Activated gamma-delta T cell treated with anti-CD3 and anti-CD28 coated beads, Interleukin-2, amount 50 U/mL, for 16 hours (primary cell): Measurements from ENCODE around the gene PAWR.

Source experiments
- DNase-seq: peaks from one replicate; pipeline ENCODE4 v3.0.0-alpha.2; 2020; ENCODE audit warnings: low read depth

The PAWR gene, protein sequence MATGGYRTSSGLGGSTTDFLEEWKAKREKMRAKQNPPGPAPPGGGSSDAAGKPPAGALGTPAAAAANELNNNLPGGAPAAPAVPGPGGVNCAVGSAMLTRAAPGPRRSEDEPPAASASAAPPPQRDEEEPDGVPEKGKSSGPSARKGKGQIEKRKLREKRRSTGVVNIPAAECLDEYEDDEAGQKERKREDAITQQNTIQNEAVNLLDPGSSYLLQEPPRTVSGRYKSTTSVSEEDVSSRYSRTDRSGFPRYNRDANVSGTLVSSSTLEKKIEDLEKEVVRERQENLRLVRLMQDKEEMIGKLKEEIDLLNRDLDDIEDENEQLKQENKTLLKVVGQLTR

GRCh38 chr12:79690638-79691510, at the start of gene PAWR:
Gene PAWR, minus strand, starts transcription at chr12:79690964. Its CDS starts 720 bp downstream, at chr12:79690244.
- peak; percentile 3 for DNase-seq

- DNase-seq, result peak; percentile 10
Measured at GRCh38 chr12:79737875-79738718, 47.3 kb upstream of the PAWR start.

DNA sequence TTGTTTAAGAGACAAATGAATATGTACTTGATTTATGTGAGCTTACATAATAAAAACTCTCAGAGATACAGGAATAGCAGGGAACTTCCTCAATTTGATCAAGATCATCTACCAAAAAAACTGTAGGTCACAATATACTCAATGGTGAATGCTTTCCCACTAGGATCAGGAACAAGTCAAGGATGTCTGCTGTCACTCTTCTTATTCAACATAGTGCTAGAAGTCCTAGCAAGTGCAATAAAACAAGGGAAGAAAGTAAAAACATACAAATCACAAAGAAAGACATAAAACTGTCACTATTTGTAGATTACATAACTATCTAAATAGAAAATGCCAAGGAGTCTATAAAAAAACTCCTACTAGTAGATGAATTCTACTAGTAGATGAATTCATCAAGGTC, 41.9 kb upstream of the PAWR start:
- DNase-seq, result no peak

- DNase-seq, result no peak
Measured at GRCh38 chr12:79725987-79726386, 35.2 kb upstream of the PAWR start.

DNA sequence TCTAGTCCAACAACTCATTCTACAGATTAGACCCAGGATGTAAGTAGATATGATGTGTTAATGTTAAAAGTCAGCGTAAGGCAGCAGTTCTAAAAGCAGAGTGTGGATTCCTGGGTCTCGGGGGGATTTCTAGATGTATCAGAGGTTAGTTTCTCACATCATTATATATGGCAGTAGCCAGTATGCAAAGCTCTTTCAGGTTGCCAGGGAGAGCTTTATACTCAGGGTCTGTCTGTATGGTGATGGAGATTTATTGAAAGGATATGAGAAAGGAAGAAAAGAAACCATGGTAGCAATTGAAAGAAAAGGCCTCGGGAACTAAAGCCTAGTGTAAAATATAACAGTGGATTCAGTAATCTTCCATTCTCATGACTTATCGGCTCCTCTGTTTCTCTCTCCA, 26.2 kb upstream of the PAWR start:
- no peak for DNase-seq

DNA sequence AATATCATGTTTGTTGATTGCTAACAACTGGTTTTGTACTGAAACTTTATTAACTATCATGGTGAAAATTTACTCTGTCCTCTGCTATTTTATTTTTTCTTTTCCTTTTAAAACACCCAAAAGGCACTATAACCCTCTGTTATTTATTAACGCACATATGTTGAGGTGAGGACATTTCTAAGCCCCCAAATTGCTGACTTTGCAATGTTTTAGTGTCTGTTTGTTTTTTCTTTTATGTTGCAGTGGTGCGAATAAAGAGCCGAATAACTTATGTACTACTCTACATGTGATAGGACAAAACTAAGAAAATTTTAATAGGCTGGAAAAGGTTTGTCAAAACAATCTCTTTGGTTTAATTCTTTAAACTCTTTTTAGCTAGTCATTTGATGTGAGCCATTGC, 24.5 kb upstream of the PAWR start:
- no peak for DNase-seq

GRCh38 chr12:79710707-79711483, 20.1 kb upstream of the PAWR start:
- no peak for DNase-seq

- no peak for DNase-seq
Measured at GRCh38 chr12:79707830-79708229, 17.1 kb upstream of the PAWR start.

GRCh38 chr12:79706676-79707075, 15.9 kb upstream of the PAWR start:
- no peak for DNase-seq

GRCh38 chr12:79706156-79706555, 15.4 kb upstream of the PAWR start:
- no peak for DNase-seq

DNA sequence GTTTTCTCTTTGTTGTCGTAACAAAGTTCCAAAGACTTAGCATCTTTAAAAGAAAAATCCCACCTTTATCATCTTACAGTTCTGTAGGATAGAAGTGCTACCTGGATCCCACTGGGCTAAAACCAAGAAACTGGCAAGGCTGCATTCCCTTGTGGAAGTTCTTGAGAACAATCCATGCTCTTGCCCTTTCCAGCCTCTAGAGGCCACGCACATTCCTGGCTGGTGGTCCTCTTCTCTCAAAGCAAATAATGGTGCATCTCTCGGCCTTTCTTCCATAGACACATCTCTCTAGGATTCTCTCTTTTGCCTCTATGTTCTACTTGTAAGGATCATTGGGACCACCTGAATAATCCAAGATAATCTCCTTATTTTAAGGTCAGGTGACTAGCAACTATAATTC, 8.2 kb upstream of the PAWR start:
- DNase-seq, result no peak

DNA sequence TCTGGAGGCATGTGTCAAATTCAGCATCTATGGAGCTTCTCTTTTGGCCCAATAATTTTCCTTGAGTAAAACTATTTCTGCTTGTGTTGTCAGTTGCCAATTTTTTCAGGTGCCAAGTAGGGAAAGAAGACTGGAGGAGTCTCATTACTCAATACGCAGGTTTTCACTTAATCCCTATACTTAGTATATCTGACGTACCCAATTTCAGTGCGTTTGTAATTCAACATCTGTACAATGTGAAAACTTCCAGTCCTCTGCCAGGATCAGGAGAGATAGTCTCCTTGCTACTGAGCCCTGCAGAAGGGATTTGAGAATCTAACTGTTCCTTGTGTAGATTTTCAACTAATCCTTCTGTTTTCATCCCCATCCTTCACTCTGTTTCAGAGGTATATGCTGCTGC, 5.7 kb upstream of the PAWR start:
- no peak for DNase-seq

DNA sequence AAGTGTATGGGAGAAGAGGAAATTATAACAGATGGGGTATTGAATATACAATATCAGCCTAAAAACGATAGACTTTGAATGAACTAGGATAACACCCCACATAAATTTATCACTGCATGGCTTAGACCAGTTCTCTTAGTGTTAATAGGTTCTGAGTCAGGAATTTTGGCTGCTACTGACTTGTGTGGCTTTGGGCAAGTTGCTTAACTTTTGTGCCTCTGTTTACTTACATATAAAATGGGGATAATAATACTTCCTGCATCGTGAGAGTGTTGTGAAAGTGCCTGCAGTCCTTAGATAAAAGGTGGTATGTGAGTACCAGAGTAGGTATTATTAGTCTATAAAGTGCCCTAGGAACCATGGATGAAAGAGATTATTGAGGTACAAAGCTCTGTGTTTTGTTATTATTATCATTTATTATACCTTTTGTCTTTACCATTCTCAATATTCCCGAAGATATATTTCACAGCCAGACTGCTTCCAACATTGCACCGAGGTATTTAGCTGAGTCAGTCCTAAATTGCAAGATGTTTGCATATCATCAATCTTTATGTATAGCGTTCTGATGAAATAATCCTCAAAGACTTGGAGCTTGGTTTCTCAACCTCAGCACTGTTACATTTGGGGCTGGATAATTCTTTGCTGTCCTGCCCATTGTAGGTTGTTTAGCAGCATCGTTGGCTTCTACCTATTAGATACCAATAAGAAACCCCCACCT, 2.3 kb upstream of the PAWR start:
- DNase-seq, result no peak

DNA sequence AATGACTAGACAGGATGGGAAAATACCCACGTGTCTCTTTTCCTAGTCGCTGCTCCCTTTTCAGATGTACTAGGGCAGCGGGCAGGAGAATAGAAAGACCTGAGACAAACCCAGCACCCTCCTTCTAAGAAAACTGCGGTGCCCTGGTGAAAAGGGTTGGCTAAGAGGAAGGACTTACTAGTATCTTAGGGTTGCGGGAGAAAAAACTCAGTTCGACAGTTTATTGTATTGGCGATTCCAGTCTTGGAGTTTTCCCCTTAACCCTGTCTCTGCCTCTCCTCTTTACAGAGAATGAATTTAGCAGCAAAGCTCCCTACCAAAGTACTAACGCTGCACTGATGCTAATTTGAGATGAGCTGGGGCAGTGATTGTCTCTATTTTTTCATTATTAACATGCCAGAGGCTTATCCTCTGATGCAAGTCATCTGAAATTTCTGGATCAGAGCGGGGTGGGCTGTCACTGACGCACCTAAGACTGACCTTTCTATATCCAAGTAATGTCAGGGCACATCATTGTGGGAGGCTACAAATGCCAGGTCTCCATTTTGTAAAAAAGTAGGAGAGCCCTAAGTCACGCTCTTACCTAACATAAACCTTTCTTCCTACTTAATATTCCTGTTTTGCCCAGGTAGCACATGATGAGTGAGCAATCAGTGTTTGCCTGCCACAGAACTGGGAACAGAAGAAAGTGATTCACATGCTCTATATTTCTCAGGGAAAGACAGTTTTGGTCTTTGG, 916 bp upstream of the PAWR start:
- DNase-seq, result no peak

DNA sequence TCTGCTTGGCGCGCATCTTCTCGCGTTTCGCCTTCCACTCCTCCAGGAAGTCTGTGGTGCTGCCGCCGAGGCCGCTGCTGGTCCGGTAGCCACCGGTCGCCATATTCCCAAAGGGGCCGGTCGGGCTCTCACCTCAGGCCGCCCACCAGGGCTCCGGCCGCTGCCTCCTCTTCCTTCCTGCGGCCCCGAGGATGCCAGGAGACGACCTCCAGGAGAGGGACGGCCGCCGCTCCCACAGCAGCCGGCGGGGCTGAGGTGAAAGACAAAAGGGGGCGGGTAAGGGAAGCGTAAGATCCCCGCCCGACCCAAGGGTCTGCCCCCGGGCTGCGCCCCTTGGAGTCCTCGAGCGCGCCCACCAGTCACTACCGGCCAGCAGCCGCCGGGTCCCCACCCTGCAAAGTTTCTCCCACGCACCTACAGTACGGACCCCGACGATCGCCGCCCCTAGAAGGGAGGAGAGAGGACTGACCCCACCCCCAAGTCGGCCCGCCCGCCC, 574 bp downstream of the PAWR start:
- no peak for DNase-seq

DNA sequence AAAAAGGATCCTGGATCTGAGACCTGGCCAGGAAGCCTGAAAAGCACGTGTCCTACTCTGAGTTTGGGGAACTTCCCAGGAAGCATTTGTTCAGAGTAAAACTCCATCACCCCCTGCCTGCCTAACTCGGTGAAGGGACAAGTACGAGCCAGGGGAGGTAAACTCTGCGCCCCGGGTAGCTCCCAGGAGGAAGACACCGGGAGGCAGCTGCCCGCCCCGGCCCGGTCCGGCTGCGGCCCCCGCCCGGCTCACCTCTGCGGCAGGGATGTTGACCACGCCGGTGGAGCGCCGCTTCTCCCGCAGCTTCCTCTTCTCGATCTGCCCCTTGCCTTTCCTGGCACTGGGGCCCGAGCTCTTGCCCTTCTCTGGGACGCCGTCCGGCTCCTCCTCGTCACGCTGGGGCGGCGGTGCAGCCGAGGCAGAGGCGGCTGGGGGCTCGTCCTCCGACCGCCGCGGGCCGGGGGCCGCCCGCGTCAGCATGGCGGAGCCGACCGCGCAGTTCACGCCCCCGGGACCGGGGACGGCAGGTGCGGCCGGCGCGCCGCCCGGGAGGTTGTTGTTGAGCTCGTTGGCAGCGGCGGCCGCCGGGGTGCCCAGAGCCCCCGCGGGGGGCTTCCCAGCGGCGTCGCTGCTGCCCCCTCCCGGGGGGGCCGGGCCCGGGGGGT, 1.2 kb downstream of the PAWR start:
- no peak for DNase-seq

- DNase-seq, result no peak
Measured at GRCh38 chr12:79689061-79689476, 1.7 kb downstream of the PAWR start.

GRCh38 chr12:79688376-79689060, 2.2 kb downstream of the PAWR start:
- no peak for DNase-seq

DNA sequence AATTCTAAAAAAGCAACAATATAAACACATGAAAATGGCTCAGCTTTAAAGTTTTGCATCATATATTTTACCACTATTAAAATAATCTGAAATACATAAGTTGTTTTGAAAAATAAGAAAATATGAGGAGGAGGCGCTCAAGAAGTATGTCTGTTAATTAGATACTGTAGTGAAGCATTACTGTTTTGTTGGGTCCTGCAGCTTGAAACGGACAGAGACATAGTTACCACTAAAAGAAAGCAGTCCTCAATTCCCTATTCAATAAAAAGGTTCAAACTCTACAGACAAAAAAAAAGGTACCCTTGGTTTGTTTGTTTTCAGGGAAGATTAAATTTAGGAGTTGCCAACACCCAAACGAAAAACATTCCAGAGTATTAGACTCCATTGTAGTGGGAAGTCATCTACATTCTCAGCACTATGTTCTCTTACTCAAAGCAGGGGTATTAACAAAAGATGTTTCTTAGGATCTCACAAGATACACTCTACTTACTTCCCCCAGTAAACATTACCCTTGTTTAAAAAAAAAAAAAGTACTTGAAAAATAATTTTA, 3.0 kb downstream of the PAWR start:
- no peak for DNase-seq
